Calu3 (cell line): ENCODE results near the gene GRSF1. TPM values are rescaled to one million over a fixed set of nuclear protein-coding genes. Genes with fewer than 3 reads are reported as not detected.

ENCODE experiments used
- BruUV-seq: library from RNA; stranded (reverse); fragments of 400-500 nt; replicated peaks from 2 replicates; lab custom pipeline; 2021; lab: Mats Ljungman, UMichigan
- CTCF ChIA-PET: fragments of 300-600 bp; sonication (Branson Sonifier 250); formaldehyde crosslinking; loops from one replicate; lab custom pipeline; 2022; ENCODE audit warnings: antibody characterized with exemption; lab: Charles Lee
- DNase-seq: peaks from one replicate; pipeline ENCODE4 v3.0.0; 2022
- H3K27ac Mint-ChIP-seq: one replicate; pipeline ENCODE4 v1.8.0; 2022; ENCODE audit warnings: mixed read lengths; ENCODE audit not compliant: unreplicated experiment
- H3K27me3 Mint-ChIP-seq: one replicate; pipeline ENCODE4 v1.8.0; 2022; ENCODE audit warnings: mixed read lengths; ENCODE audit not compliant: unreplicated experiment
- H3K36me3 Mint-ChIP-seq: one replicate; pipeline ENCODE4 v1.8.0; 2022; ENCODE audit warnings: mild to moderate bottlenecking, moderate library complexity, mixed read lengths; ENCODE audit not compliant: insufficient read depth, unreplicated experiment
- H3K4me1 Mint-ChIP-seq: one replicate; pipeline ENCODE4 v1.8.0; 2022; ENCODE audit warnings: mild to moderate bottlenecking, low read depth, mixed read lengths; ENCODE audit not compliant: unreplicated experiment
- H3K4me3 Mint-ChIP-seq: one replicate; pipeline ENCODE4 v1.8.0; 2022; ENCODE audit warnings: mild to moderate bottlenecking, low read depth, moderate library complexity, mixed read lengths; ENCODE audit not compliant: unreplicated experiment
- H3K9me3 Mint-ChIP-seq: one replicate; pipeline ENCODE4 v1.8.0; 2022; ENCODE audit warnings: low read depth, mixed read lengths; ENCODE audit not compliant: unreplicated experiment
- intact Hi-C: fragments of 100-400 bp; cut with micrococcal nuclease; formaldehyde crosslinking; loops from one replicate; pipeline ENCODE4 v1.10.0; 2022; ENCODE audit not compliant: unreplicated experiment
- total RNA-seq: library from RNA; stranded (reverse); gene quantifications from 2 replicates; pipeline ENCODE4 v1.2.3, GENCODE V29; 2022
- TF ChIP-seq, protein P1 (sequence below): fragments of 200-600 bp; IDR thresholded peaks from one replicate; pipeline ENCODE4 v1.8.0; 2022; ENCODE audit warnings: antibody characterized with exemption; ENCODE audit not compliant: unreplicated experiment

GRSF1 gene
- total RNA-seq, 1 experiment from 2014 or later = 68.7 TPM

DNA sequence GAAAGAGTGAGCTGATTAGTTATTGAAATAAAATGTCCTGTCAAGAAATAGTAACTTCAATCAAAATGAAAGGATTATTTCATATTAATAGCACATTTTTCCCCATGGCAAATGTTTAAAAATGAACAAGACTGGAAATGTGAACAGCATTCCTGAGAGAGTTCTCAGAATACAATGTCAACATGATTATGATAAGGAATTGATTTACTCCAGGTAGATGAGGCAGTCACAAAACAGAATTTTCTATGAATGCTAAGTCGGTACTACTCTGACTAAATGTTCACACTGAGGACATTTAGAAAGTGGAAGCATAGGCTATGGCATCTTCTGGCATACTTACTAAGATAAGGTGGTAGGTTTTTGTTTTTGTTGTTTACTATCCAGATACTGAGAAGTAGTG lies 19.4 kb upstream of the GRSF1 start:
- TF ChIP-seq, protein P1, sequence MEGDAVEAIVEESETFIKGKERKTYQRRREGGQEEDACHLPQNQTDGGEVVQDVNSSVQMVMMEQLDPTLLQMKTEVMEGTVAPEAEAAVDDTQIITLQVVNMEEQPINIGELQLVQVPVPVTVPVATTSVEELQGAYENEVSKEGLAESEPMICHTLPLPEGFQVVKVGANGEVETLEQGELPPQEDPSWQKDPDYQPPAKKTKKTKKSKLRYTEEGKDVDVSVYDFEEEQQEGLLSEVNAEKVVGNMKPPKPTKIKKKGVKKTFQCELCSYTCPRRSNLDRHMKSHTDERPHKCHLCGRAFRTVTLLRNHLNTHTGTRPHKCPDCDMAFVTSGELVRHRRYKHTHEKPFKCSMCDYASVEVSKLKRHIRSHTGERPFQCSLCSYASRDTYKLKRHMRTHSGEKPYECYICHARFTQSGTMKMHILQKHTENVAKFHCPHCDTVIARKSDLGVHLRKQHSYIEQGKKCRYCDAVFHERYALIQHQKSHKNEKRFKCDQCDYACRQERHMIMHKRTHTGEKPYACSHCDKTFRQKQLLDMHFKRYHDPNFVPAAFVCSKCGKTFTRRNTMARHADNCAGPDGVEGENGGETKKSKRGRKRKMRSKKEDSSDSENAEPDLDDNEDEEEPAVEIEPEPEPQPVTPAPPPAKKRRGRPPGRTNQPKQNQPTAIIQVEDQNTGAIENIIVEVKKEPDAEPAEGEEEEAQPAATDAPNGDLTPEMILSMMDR = no peak
- no TSS peak for BruUV-seq
- no peaks in the 10 kb centered on the region for H3K27me3 Mint-ChIP-seq
- CTCF ChIA-PET = no interaction called here
- H3K9me3 Mint-ChIP-seq = no peaks in the 10 kb centered on the region
- H3K36me3 Mint-ChIP-seq = no peaks in the 10 kb centered on the region
- intact Hi-C loops = no loop called here
- H3K4me3 Mint-ChIP-seq = no peak overlapping the region
- H3K27ac Mint-ChIP-seq = no peak overlapping the region
- H3K4me1 Mint-ChIP-seq = peaks cover 23% of the 10 kb centered on the region
- no peak for DNase-seq

DNA sequence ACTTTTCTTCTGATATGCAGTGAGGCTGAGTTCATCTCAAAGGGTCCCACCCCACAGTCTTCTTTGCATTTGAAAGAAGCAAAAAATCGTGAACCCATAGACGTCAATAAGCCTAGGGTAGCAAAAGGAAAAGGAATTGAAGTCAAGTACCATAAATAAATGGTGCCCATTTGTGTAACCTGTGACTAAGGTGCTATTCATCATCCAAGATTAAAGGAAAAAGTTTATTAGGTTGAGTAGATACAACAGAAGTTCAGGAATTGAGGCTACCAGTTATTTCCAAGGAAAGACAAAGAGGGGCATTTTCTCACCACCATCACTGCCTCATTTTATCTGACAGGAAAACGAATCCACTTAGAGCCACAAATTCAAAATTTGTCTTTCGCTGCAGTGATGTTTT lies 18.8 kb upstream of the GRSF1 start:
- Mint-ChIP-seq H3K4me1 (peaks cover 23% of the 10 kb centered on the region), H3K9me3 (no peaks in the 10 kb centered on the region), H3K4me3 (no peak overlapping the region), H3K36me3 (no peaks in the 10 kb centered on the region), H3K27me3 (no peaks in the 10 kb centered on the region), H3K27ac (no peak overlapping the region)
- no TSS peak for BruUV-seq
- TF ChIP-seq, protein P1 = no peak
- no peak for DNase-seq
- CTCF ChIA-PET = no interaction called here
- intact Hi-C loops = no loop called here

DNA sequence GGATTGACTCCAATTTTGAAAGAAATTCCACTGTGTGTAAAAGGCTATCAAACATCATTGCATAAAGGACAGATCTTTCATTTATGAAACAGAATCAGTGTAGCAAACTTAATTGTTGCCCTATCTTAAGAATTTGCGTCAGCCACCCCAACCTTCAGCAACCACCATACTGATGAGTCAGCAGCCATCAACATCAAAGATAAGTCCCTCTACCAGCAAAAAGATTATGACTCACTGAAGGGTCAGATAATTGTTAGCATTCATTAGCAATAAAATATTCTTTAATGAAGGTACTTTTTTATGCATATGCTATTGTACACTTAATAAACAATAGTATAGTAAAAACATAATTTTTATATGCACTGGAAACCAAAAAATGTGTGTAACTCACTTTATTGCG lies 15.8 kb upstream of the GRSF1 start:
- TF ChIP-seq, protein P1 = no peak
- Mint-ChIP-seq H3K27ac (no peak overlapping the region), H3K36me3 (no peaks in the 10 kb centered on the region)

DNA sequence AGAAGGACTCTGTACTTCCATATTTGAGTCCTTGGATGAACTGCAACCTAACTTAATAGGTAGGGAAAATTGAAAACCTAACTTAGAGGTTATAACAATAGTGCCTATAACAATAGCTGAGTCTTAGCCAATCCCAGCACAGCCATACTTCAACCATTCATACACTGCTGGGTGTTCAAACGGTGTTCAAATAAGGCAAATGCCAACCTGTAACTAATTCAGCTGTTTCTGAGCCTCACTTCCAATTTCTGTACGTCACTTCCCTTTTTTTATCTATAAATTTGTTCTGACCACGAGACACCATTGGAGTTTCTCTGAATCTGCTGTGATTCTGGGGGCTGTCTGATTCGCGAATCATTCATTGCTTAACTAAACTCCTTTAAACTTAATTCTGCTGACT lies 9.6 kb upstream of the GRSF1 start:
- no peak for DNase-seq
- intact Hi-C loops = no loop called here
- H3K36me3 Mint-ChIP-seq = no peaks in the 10 kb centered on the region
- CTCF ChIA-PET = no interaction called here
- TF ChIP-seq, protein P1 = no peak
- no TSS peak for BruUV-seq
- no peaks in the 10 kb centered on the region for H3K9me3 Mint-ChIP-seq
- no peak overlapping the region for H3K27ac Mint-ChIP-seq
- no peaks in the 10 kb centered on the region for H3K4me1 Mint-ChIP-seq
- no peak overlapping the region for H3K4me3 Mint-ChIP-seq
- H3K27me3 Mint-ChIP-seq = no peaks in the 10 kb centered on the region

More for the DNA sequence above, 15.8 kb upstream of the GRSF1 start:
- intact Hi-C loops = no loop called here
- Mint-ChIP-seq H3K27me3 (no peaks in the 10 kb centered on the region), H3K9me3 (no peaks in the 10 kb centered on the region), H3K4me1 (peaks cover 23% of the 10 kb centered on the region), H3K4me3 (no peak overlapping the region)
- no TSS peak for BruUV-seq
- no peak for DNase-seq
- CTCF ChIA-PET = no interaction called here
